ELF-1 (cell line): ENCODE measurements around the gene PCDHGA1.

Experiments used
- DNase-seq: peaks from one replicate; pipeline ENCODE4 v3.0.0-alpha.2; 2016; ENCODE audit warnings: low read depth, low spot score

Gene PCDHGA1

GRCh38 chr5:141439411-141440141, 109.3 kb downstream of the PCDHGA1 start:
- peak; percentile 35 for DNase-seq

GRCh38 chr5:141440341-141440740, 110.0 kb downstream of the PCDHGA1 start:
- DNase-seq: no peak

GRCh38 chr5:141441571-141442170, 111.4 kb downstream of the PCDHGA1 start:
- DNase-seq: no peak

- no peak for DNase-seq
Observed at GRCh38 chr5:141465351-141465750, 135.0 kb downstream of the PCDHGA1 start.

GRCh38 chr5:141475625-141476131, 145.4 kb downstream of the PCDHGA1 start, which contains the start of gene PCDHGC3:
Gene PCDHGC3 (plus strand): TSS chr5:141475966. CDS start chr5:141476117, 151 bp downstream.
- DNase-seq: peak; percentile 94

- DNase-seq: peak; percentile 65
Observed at GRCh38 chr5:141476132-141476911, 146.0 kb downstream of the PCDHGA1 start.

- DNase-seq: no peak
Observed at GRCh38 chr5:141477044-141477575, 146.8 kb downstream of the PCDHGA1 start.

- DNase-seq: no peak
Observed at GRCh38 chr5:141477815-141478214, 147.5 kb downstream of the PCDHGA1 start.

GRCh38 chr5:141478321-141478945, 148.1 kb downstream of the PCDHGA1 start:
- peak; percentile 61 for DNase-seq

- DNase-seq: no peak
Observed at GRCh38 chr5:141479776-141480175, 149.5 kb downstream of the PCDHGA1 start.

GRCh38 chr5:141483902-141484301, 153.6 kb downstream of the PCDHGA1 start:
- DNase-seq: peak; percentile 71

GRCh38 chr5:141484310-141484640, 154.0 kb downstream of the PCDHGA1 start:
- no peak for DNase-seq

GRCh38 chr5:141484641-141485311, 154.5 kb downstream of the PCDHGA1 start, which contains the start of gene PCDHGC4:
Gene PCDHGC4 (plus strand): TSS chr5:141485030. CDS start chr5:141485174, 144 bp downstream.
- peak; percentile 88 for DNase-seq

GRCh38 chr5:141485321-141486055, 155.2 kb downstream of the PCDHGA1 start:
- DNase-seq: peak; percentile 32

- no peak for DNase-seq
Observed at GRCh38 chr5:141486091-141486490, 155.8 kb downstream of the PCDHGA1 start.

- DNase-seq: no peak
Observed at GRCh38 chr5:141487131-141487530, 156.8 kb downstream of the PCDHGA1 start.

- DNase-seq: peak; percentile 27
Observed at GRCh38 chr5:141488591-141489561, 158.6 kb downstream of the PCDHGA1 start, which contains the start of gene PCDHGC5. Gene PCDHGC5 (plus strand): TSS chr5:141489081. CDS start chr5:141489241, 160 bp downstream.

GRCh38 chr5:141489841-141490240, 159.5 kb downstream of the PCDHGA1 start:
- no peak for DNase-seq

GRCh38 chr5:141490271-141490670, 160.0 kb downstream of the PCDHGA1 start:
- DNase-seq: no peak
